Measurements from ENCODE around the gene NEFH.
"Not testable (repeated sequence)": the region's sequence is repeated elsewhere in the genome, so short reads cannot be mapped to it uniquely, and the experiment has no call there.

The NEFH gene

GRCh38 chr22:29479417-29480261 lies at the start of gene NEFH:
NEFH (plus strand) TSS chr22:29480218; CDS start chr22:29480263, 45 bp downstream.
- no peak for DNase-seq (ENCODE audit: low read depth in 3 of 3)

- no peak for DNase-seq (ENCODE audit: low read depth in 3 of 3)
Measured at GRCh38 chr22:29431986-29432385, 48.0 kb upstream of the NEFH start.

- DNase-seq (ENCODE audit: low read depth in 3 of 3) = no peak
Measured at GRCh38 chr22:29433856-29434255, 46.2 kb upstream of the NEFH start.

GRCh38 chr22:29434288-29434687 lies 45.7 kb upstream of the NEFH start:
- DNase-seq (ENCODE audit: low read depth in 3 of 3) = no peak

GRCh38 chr22:29435236-29436136 lies 44.5 kb upstream of the NEFH start:
- DNase-seq (ENCODE audit: low read depth in 3 of 3) = no peak

GRCh38 chr22:29438283-29438682 lies 41.7 kb upstream of the NEFH start, which contains the start of gene RFPL1:
RFPL1 (plus strand) TSS chr22:29438583.
- DNase-seq (ENCODE audit: low read depth in 3 of 3) = not testable (repeated sequence)

- no peak for DNase-seq (ENCODE audit: low read depth in 3 of 3)
Measured at GRCh38 chr22:29442976-29443375, 37.0 kb upstream of the NEFH start.

- no peak for DNase-seq (ENCODE audit: low read depth in 3 of 3)
Measured at GRCh38 chr22:29443452-29443851, 36.6 kb upstream of the NEFH start.

- DNase-seq (ENCODE audit: low read depth in 3 of 3) = no peak
Measured at GRCh38 chr22:29443861-29444792, 35.9 kb upstream of the NEFH start.

- DNase-seq (ENCODE audit: low read depth in 3 of 3) = no peak
Measured at GRCh38 chr22:29445508-29445907, 34.5 kb upstream of the NEFH start.

- DNase-seq (ENCODE audit: low read depth in 3 of 3) = no peak
Measured at GRCh38 chr22:29447906-29448305, 32.1 kb upstream of the NEFH start.

- DNase-seq (ENCODE audit: low read depth in 3 of 3) = no peak
Measured at GRCh38 chr22:29449296-29449875, 30.6 kb upstream of the NEFH start.

- no peak for DNase-seq (ENCODE audit: low read depth in 3 of 3)
Measured at GRCh38 chr22:29450222-29450621, 29.8 kb upstream of the NEFH start.

GRCh38 chr22:29451863-29452262 lies 28.2 kb upstream of the NEFH start:
- DNase-seq (ENCODE audit: low read depth in 3 of 3) = no peak

GRCh38 chr22:29454276-29454675 lies 25.7 kb upstream of the NEFH start:
- no peak for DNase-seq (ENCODE audit: low read depth in 3 of 3)

GRCh38 chr22:29456211-29456671 lies 23.8 kb upstream of the NEFH start:
- DNase-seq (ENCODE audit: low read depth in 3 of 3) = no peak

- no peak for DNase-seq (ENCODE audit: low read depth in 3 of 3)
Measured at GRCh38 chr22:29457730-29458129, 22.3 kb upstream of the NEFH start.

GRCh38 chr22:29458551-29458950 lies 21.5 kb upstream of the NEFH start:
- DNase-seq (ENCODE audit: low read depth in 3 of 3) = no peak

GRCh38 chr22:29459773-29460172 lies 20.2 kb upstream of the NEFH start:
- no peak for DNase-seq (ENCODE audit: low read depth in 3 of 3)

- DNase-seq (ENCODE audit: low read depth in 3 of 3) = no peak
Measured at GRCh38 chr22:29461263-29461662, 18.8 kb upstream of the NEFH start.

- no peak for DNase-seq (ENCODE audit: low read depth in 3 of 3)
Measured at GRCh38 chr22:29463629-29464028, 16.4 kb upstream of the NEFH start.

Measured in stimulated activated CD4-positive, alpha-beta T cell treated with anti-CD3 and anti-CD28 coated beads, TNF-alpha, amount 100 ng/mL, for 4 hours (primary cell).